DMS79 treated with DMSO at 0.1 percent for 48 hours (cell line): ENCODE measurements around the gene SYNDIG1.

Experiments used
- DNase-seq: peaks from one replicate; lab custom pipeline; 2025; lab: John Stamatoyannopoulos, UW

The SYNDIG1 gene

GRCh38 chr20:24473435-24474223 lies 4.2 kb downstream of the SYNDIG1 start:
- no peak for DNase-seq

GRCh38 chr20:24477831-24478547 lies 8.6 kb downstream of the SYNDIG1 start:
- DNase-seq, result no peak

- DNase-seq, result no peak
Measured at GRCh38 chr20:24478584-24478983, 9.2 kb downstream of the SYNDIG1 start.

GRCh38 chr20:24479106-24479505 lies 9.7 kb downstream of the SYNDIG1 start:
- no peak for DNase-seq

GRCh38 chr20:24479595-24479994 lies 10.2 kb downstream of the SYNDIG1 start:
- no peak for DNase-seq

DNA sequence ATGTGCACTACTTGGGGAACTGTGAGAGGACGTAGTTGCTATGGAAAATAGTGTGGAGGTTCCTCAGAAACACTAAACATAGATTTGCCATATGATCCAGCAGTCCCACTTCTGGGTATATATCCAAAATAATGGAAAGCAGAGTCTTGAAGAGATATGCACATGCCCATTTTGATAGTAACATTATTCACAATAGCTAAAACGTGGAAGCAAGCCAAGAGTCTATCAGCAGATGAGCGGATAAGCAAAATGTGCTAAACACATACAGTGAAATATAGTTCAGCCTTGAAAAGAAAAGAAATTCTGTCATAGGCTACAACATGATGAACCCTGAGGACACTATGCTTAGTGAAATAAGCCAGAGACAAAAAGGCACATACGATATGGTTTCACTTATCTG lies 11.1 kb downstream of the SYNDIG1 start:
- DNase-seq, result no peak

GRCh38 chr20:24481173-24481572 lies 11.7 kb downstream of the SYNDIG1 start:
- DNase-seq, result no peak

GRCh38 chr20:24483435-24484080 lies 14.1 kb downstream of the SYNDIG1 start:
- no peak for DNase-seq

DNA sequence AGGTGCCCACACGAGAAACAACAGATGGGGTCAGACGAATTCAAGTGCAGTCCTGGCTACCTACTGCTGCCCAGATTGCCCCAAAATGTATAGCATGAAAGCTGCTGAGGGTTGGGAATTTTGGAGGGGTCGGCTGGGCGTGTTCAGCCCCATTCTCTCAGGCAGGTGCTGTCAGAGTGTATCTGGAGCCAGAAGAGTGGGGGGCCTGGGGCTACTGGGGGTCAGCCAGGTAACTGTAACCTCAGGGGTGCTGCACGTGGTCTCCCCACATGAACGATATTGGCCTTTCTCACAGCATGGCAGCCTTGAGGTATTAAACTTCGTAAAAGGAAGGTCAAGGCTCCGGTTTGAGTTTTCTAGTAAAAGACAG lies 14.6 kb downstream of the SYNDIG1 start:
- DNase-seq, result no peak

GRCh38 chr20:24485981-24486380 lies 16.6 kb downstream of the SYNDIG1 start:
- DNase-seq, result no peak

DNA sequence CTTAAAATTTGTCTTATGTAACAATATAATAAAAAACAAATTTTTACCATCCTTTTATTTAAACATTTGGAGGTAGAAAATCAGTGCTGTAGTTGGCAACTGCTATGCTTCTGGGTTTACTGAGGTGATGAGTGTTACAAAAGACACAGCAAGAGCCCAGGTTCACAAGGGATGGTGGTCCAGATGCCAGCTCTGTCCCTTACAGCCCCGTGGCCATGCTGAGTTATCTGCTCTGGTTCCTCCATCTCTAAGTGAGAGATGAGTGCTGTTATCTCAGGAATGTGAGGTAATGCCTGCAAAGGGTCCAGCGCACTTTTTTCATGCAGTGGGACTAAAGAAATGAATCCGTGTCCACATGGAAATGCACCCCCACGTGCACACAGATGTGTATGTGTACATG lies 17.8 kb downstream of the SYNDIG1 start:
- DNase-seq, result no peak

DNA sequence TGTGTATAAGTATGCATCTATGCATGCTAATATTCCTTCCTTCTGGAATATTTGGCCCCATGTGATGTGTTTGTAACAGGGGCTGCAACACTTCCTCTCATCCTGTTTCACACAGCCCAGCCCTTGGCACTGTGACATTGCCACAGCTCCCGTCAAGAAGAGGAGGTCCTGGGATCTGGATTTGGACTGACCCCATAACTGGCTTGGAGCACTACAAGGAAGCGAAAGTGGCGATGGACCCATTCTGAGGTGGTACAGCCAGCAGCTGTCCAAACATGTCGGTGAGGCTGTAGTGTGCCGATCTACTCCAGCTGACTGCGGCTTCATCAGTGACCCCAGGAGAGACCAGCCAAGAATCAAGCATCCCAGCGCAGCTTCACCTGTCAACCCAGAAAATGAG lies 18.2 kb downstream of the SYNDIG1 start:
- no peak for DNase-seq

GRCh38 chr20:24488064-24488799 lies 18.8 kb downstream of the SYNDIG1 start:
- no peak for DNase-seq

- DNase-seq, result no peak
Measured at GRCh38 chr20:24488800-24489175, 19.4 kb downstream of the SYNDIG1 start.

GRCh38 chr20:24489193-24489592 lies 19.8 kb downstream of the SYNDIG1 start:
- no peak for DNase-seq

- no peak for DNase-seq
Measured at GRCh38 chr20:24489631-24490260, 20.3 kb downstream of the SYNDIG1 start.

- DNase-seq, result no peak
Measured at GRCh38 chr20:24490598-24490997, 21.2 kb downstream of the SYNDIG1 start.

DNA sequence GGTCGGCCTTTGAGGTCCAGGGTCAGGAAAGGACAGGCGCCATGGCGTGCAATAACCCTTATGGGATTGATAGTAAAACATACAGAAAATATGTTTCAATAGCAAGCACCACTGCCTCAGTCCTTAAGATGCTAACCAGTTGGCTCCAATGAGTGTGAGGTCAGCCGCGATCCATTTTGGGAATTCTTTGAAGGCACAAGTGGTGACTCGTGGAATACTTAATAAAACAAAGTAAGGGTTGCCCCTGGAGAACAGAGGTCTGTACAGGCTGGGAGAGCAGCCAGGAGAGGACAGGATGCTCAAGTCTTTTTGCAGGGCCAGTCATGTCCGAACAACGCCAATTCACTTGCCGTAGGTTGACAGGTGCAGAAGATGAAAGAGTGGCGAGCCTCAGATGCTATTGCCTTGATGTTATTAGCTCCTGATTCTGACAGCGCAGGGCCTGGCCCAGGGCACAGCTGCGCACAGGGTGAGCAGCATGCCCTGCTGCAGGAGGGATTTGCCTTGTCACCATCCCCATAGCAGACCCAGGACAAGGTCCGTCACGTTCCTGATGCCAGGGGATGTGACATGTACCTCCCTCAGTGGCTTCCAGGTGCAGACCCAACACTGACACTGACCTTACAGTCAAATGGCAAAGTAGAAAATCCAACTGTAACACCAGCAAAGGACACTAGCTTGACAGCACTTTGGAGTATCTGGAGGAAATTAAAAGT lies 21.8 kb downstream of the SYNDIG1 start:
- DNase-seq, result no peak

GRCh38 chr20:24492031-24492607 lies 22.7 kb downstream of the SYNDIG1 start:
- no peak for DNase-seq

- no peak for DNase-seq
Measured at GRCh38 chr20:24492698-24493097, 23.3 kb downstream of the SYNDIG1 start.

- DNase-seq, result no peak
Measured at GRCh38 chr20:24493181-24493580, 23.8 kb downstream of the SYNDIG1 start.
